Stimulated activated CD4-positive, alpha-beta T cell treated with anti-CD3 and anti-CD28 coated beads, Interleukin-2, amount 100 ng/mL, for 4 hours (primary cell): ENCODE data around the gene HERC4.
A peak's percentile ranks its signal among the peaks of the same experiment; 100 is the strongest.
"Not testable (repeated sequence)": the region's sequence is repeated elsewhere in the genome, so short reads cannot be mapped to it uniquely, and the experiment has no call there.

Experiments used
- DNase-seq: peaks from one replicate; pipeline ENCODE4 v3.0.0-alpha.2; 2020; ENCODE audit warnings: low read depth

The HERC4 gene

GRCh38 chr10:67955614-67956013, 119.5 kb downstream of the HERC4 start:
- no peak for DNase-seq

- DNase-seq, result no peak
These were observed 131.2 kb downstream of the HERC4 start for GRCh38 chr10:67943917-67944316.

GRCh38 chr10:67936416-67936815, 138.7 kb downstream of the HERC4 start:
- DNase-seq, result no peak

GRCh38 chr10:67935223-67935622, 139.9 kb downstream of the HERC4 start:
- no peak for DNase-seq

DNA sequence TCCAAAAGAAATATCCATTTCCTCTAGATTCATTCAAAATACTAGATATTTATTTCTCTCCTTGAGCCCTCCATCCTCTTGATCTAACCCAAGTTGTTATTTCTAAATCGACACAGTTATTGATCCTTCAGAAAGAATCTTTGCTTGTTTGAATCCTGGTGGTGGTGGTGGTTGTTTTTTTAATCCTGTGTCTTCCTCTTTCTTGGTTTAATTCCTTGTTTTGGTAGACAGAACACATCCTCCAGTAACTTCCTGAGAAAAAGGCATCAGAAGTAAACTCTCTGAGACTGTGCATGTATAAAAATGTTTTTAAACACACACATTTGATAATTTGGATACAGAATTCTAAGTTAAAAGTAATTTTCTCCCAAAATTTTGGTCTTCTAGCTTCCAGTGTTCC, 140.7 kb downstream of the HERC4 start:
- DNase-seq, result no peak

DNA sequence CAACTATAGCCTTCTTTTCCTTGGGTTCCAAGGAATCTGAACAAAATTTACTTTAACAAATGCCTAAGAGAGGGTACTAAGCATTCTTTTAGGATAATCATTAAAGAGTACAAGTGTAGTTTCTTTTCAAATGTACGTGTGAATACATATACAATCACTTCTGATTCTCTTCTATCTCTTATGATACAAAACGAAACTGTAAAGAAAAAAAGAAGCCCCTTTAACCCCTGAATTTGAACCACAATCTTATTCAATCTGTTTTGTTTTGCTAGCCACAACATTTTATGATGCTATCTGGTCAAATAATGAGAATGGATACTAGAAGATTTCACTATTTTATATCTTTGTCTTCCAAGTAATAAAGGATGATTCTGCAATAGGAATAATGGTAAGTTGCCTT, 141.9 kb downstream of the HERC4 start:
- no peak for DNase-seq

GRCh38 chr10:67926951-67927350, 148.1 kb downstream of the HERC4 start:
- DNase-seq, result no peak

DNA sequence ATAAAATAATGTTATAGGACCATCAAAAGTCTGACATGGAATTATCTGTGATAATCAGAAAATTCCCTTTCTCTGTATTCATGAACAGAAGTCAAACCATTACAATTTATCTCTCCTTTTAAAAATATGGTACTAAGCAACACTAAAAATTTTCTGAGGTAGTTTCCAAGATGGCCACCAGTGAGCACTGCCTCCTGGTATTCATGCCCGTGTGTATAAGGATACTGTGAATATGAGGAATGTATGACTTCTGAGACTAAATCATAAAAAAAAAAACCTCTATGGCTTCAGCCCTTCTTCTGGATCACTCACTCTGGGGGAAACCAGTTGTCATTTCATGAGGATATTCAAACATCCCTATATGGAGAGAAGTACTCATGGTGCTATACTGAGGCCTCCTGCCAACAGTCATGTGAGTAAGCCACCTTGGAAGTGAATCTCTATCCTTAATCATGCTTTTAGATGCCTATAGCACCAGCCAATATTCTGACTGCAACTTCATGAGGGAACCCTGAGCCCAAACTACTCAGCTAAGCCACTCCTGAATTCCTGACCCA, 149.6 kb downstream of the HERC4 start:
- DNase-seq, result no peak

- no peak for DNase-seq
These were observed 150.9 kb downstream of the HERC4 start for GRCh38 chr10:67924136-67924535.

DNA sequence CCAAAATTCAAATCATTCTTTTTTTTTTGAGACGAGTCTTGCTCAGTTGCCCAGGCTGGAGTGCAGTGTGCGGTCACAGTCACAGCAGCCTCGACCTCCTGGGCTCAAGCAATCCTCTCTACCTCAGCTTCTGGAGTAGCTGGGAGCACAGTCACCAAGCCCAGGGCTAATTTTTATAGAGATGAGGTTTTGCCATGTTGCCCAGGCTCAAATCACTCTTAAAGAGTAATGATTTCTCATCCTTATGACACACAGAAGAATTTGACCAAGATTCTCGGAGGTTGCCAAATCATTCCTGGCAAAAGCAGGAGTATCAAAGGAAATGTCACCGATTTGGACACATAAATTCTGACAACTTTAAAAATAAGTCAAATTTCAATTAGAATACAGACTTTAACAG, 151.5 kb downstream of the HERC4 start:
- DNase-seq, result no peak

- DNase-seq, result no peak
These were observed 154.0 kb downstream of the HERC4 start for GRCh38 chr10:67921065-67921464.

- DNase-seq, result no peak
These were observed 157.4 kb downstream of the HERC4 start for GRCh38 chr10:67917679-67918078.

DNA sequence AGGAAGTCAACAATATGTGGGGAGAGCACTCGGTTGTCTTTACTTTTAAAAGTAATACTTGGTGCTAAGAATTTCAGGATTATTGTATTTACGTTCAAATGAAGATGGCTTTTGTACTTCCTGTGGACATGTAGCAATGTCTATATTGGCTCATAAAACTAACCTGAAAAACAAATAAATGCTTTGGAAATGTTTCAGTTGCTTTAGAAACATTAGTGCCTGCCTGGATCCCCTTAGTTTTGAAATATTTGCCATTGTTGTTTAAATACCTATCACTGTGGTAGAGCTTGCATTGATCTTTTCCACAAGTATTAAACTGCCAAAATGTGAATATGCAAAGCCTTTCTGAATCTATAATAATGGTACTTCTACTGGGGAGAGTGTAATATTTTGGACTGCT, 157.9 kb downstream of the HERC4 start:
- DNase-seq, result no peak

- DNase-seq, result no peak
These were observed 160.2 kb downstream of the HERC4 start for GRCh38 chr10:67914777-67915340.

- no peak for DNase-seq
These were observed 162.6 kb downstream of the HERC4 start for GRCh38 chr10:67912331-67912946.

- no peak for DNase-seq
These were observed 171.5 kb downstream of the HERC4 start for GRCh38 chr10:67903581-67903980.

GRCh38 chr10:67893637-67894036, 181.4 kb downstream of the HERC4 start:
- no peak for DNase-seq

GRCh38 chr10:67884842-67885670, 190.0 kb downstream of the HERC4 start:
- DNase-seq, result peak; percentile 61

GRCh38 chr10:67884313-67884841, 190.7 kb downstream of the HERC4 start, which contains the start of gene SIRT1:
Gene SIRT1 (plus strand): TSS chr10:67884656. CDS start chr10:67884722, 66 bp downstream.
- DNase-seq, result peak; percentile 94

DNA sequence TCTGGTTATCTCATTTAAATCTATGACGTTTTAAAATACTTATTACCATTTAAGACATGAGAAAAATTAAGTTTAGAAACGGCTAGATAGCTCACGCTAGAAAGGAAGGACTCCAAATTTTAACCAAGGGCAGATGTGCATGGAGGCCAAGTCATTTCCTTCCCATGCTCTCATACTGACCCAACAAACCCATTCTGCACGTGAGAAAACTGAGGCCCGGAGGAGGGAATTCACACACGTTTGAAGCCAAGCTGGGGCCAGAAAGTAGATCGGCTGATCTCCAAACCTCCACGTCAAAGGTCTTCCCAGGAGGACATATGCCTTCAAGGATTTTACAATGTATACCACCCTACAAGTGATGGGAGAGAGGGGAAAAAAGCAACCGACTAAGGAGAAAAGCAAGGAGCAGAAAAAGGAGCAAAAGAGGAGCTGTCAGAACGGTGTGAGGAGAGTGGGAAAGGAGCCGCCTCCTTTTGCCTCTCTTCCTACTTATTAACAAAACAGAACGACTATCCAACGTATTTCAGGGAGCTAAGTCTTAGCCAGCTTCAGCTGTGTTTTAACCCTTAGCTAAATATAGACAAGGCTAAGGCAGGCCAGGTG, 191.3 kb downstream of the HERC4 start:
- no peak for DNase-seq

GRCh38 chr10:67878133-67878532, 196.9 kb downstream of the HERC4 start:
- no peak for DNase-seq

DNA sequence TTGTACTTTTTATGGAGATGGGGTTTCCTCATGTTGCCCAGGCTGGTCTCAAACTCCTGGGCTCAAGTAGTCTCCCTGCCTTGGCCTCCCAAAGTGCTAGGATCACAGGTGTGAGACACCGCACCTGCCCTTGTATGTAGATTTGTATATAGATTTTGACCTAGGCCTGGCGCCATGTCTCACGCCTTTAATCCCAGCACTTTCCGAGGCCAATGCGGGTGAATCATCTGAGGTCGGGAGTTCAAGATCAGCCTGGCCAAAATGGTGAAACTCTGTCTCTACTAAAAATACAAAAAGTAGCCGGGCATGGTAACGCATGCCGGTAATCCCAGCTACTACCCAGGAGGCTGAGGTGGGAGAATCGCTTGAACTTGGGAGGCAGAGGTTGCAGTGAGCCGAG, 197.7 kb downstream of the HERC4 start:
- not testable (repeated sequence) for DNase-seq
